DND-41 (cell line): Measurements from ENCODE around the gene KLHL14.

Experiments
- ATAC-seq: fragments of 200-7000 bp; cut with Tn5 transposase; 3 replicates; pipeline ENCODE4 v1.9.1; 2021; ENCODE audit warnings: low read depth; ENCODE audit not compliant: insufficient read depth
- DNase-seq: peaks from one replicate; pipeline ENCODE4 v3.0.0-alpha.2; 2020
- H2AFZ ChIP-seq: 2 replicates; pipeline ENCODE4 v1.6.0; 2012; ENCODE audit warnings: low read depth, low read length
- H3K27ac ChIP-seq: 2 replicates; pipeline ENCODE4 v1.5.1; 2012; ENCODE audit warnings: low read length, inconsistent platforms
- H3K27me3 ChIP-seq: fragments of 200-600 bp; sonication (generic); 2 replicates; pipeline ENCODE4 v1.6.0; 2012; ENCODE audit warnings: low read length, mild to moderate bottlenecking, inconsistent platforms; ENCODE audit not compliant: insufficient read depth, poor library complexity
- H3K36me3 ChIP-seq: 2 replicates; pipeline ENCODE4 v1.5.1; 2012; ENCODE audit warnings: low read length, inconsistent platforms; ENCODE audit not compliant: insufficient read depth
- H3K4me1 ChIP-seq: 2 replicates; pipeline ENCODE4 v1.5.1; 2012; ENCODE audit warnings: mild to moderate bottlenecking, low read length; ENCODE audit not compliant: insufficient read depth
- H3K4me2 ChIP-seq: 2 replicates; pipeline ENCODE4 v1.6.0; 2012; ENCODE audit warnings: mild to moderate bottlenecking, moderate library complexity, low read length, inconsistent platforms; ENCODE audit not compliant: insufficient read depth
- H3K4me3 ChIP-seq, 2 experiments: fragments of 200-600 bp in 1 of 2; shearing (Covaris generic) in 1 of 2; 2 replicates each; pipeline ENCODE4 v1.5.1; 2012 to 2016; ENCODE audit warnings: inconsistent platforms in 2 of 2, low read length in 2 of 2, mild to moderate bottlenecking in 2 of 2, low read depth in 1 of 2, moderate library complexity in 1 of 2
- H3K79me2 ChIP-seq: 2 replicates; pipeline ENCODE4 v1.6.0; 2012; ENCODE audit warnings: low read length, inconsistent platforms; ENCODE audit not compliant: insufficient read depth
- H3K9ac ChIP-seq: 2 replicates; pipeline ENCODE4 v1.6.0; 2012; ENCODE audit warnings: low read depth, mild to moderate bottlenecking, inconsistent platforms, low read length, moderate library complexity
- H3K9me3 ChIP-seq: 2 replicates; pipeline ENCODE4 v1.5.1; 2012; ENCODE audit warnings: low read length, moderate library complexity, mild to moderate bottlenecking, inconsistent platforms; ENCODE audit not compliant: insufficient read depth, severe bottlenecking
- H4K20me1 ChIP-seq: 2 replicates; pipeline ENCODE4 v1.6.0; 2012; ENCODE audit warnings: low read length; ENCODE audit not compliant: insufficient read depth
- EZH2 ChIP-seq: IDR thresholded peaks from 3 replicates; pipeline ENCODE4 v1.6.1; 2012; ENCODE audit warnings: borderline replicate concordance, low read depth, mild to moderate bottlenecking, moderate library complexity, low read length, inconsistent platforms; ENCODE audit not compliant: severe bottlenecking
- TF ChIP-seq, protein P1 (sequence below): IDR thresholded peaks from 2 replicates; pipeline ENCODE4 v1.5.1; 2012; ENCODE audit warnings: borderline replicate concordance, low read length, moderate library complexity, mild to moderate bottlenecking; ENCODE audit not compliant: poor library complexity, severe bottlenecking; ENCODE audit errors: extremely low read depth

Gene KLHL14

DNA sequence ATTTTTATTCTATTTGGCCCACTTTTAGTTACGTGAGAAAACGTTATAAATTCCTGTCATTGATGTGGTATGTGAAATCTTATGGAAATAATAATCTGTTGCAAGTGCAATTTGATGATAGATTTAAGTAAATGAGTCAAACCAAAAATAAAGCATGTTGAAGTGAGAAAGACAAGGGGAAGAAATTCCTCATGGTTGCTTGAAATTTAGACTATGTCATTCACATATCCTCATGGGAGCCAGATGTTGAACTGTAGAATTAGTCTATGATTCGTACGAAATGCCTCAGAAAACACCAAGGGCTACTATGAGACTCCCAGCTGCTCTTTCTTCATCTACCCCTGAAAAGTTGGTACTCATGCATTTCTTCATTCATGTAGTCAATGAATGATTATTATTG is 55.7 kb downstream of the KLHL14 start:
- H3K27me3 ChIP-seq = no peaks in the 10 kb centered on the region
- no peak overlapping the region for H3K9ac ChIP-seq
- DNase-seq (no peak), ATAC-seq (no peak)
- no peaks in the 10 kb centered on the region for H3K36me3 ChIP-seq
- H3K4me3 ChIP-seq = no peak overlapping the region
- H2AFZ ChIP-seq = no peak overlapping the region
- TF ChIP-seq, protein P1, sequence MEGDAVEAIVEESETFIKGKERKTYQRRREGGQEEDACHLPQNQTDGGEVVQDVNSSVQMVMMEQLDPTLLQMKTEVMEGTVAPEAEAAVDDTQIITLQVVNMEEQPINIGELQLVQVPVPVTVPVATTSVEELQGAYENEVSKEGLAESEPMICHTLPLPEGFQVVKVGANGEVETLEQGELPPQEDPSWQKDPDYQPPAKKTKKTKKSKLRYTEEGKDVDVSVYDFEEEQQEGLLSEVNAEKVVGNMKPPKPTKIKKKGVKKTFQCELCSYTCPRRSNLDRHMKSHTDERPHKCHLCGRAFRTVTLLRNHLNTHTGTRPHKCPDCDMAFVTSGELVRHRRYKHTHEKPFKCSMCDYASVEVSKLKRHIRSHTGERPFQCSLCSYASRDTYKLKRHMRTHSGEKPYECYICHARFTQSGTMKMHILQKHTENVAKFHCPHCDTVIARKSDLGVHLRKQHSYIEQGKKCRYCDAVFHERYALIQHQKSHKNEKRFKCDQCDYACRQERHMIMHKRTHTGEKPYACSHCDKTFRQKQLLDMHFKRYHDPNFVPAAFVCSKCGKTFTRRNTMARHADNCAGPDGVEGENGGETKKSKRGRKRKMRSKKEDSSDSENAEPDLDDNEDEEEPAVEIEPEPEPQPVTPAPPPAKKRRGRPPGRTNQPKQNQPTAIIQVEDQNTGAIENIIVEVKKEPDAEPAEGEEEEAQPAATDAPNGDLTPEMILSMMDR = no peak
- no peak for TF ChIP-seq EZH2
- no peak overlapping the region for H3K27ac ChIP-seq
- no peaks in the 10 kb centered on the region for H3K9me3 ChIP-seq
- no peaks in the 10 kb centered on the region for H4K20me1 ChIP-seq
- no peak overlapping the region for H3K4me2 ChIP-seq
- H3K79me2 ChIP-seq = no peaks in the 10 kb centered on the region
- H3K4me1 ChIP-seq = peaks cover 13% of the 10 kb centered on the region

DNA sequence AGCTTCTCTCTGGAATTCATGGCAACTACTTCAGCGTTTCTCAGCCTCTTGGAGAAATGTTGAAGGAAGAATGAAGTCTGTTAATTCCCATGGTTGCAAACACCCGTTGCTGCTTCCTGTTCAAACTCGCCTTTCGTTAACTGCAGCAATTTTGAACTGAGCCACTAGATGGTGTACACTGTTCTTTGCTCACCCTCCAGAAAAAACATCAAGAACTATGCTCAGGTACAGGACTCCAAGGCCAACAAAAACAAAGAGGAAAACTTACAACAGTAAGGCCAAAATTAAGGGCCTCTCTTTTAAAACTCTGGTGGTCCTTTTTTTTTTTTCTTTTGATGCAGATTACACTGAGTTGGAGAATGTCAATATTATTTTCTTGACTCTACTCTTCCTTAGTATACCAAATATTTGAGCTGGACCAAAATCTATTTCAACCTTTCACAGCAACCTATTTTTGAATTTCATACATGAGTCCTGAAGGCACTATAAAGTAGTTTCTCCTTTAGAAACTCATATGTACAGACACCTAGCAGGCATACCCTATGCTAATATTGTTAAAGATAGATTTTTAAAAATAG is 58.2 kb downstream of the KLHL14 start:
- peak overlapping the region; percentile 74 for H3K27ac ChIP-seq
- H3K9ac ChIP-seq = peak overlapping the region; percentile 32

GRCh38 chr18:32712860-32713259 is 60.0 kb downstream of the KLHL14 start:
- Histone ChIP-seq H3K4me1 (peaks cover 13% of the 10 kb centered on the region), H3K4me2 (no peak overlapping the region), H4K20me1 (no peaks in the 10 kb centered on the region), H3K79me2 (no peaks in the 10 kb centered on the region), H3K9ac (no peak overlapping the region), H3K36me3 (no peaks in the 10 kb centered on the region), H3K9me3 (no peaks in the 10 kb centered on the region), H2AFZ (no peak overlapping the region), H3K4me3 (no peak overlapping the region), H3K27me3 (no peaks in the 10 kb centered on the region), H3K27ac (no peak overlapping the region)
- DNase-seq (no peak), ATAC-seq (no peak)
- TF ChIP-seq, protein P1 = no peak
- no peak for TF ChIP-seq EZH2

More for the DNA sequence above, 58.2 kb downstream of the KLHL14 start:
- Histone ChIP-seq H3K79me2 (no peaks in the 10 kb centered on the region), H3K36me3 (no peaks in the 10 kb centered on the region), H3K9me3 (no peaks in the 10 kb centered on the region), H3K4me1 (peaks cover 13% of the 10 kb centered on the region), H4K20me1 (no peaks in the 10 kb centered on the region), H3K27me3 (no peaks in the 10 kb centered on the region), H3K4me2 (peak overlapping the region; percentile 41), H3K4me3 (no peak overlapping the region), H2AFZ (peak overlapping the region; percentile 74)
- DNase-seq = peak; percentile 75
- TF ChIP-seq EZH2 = no peak
- TF ChIP-seq, protein P1 = peak; percentile 95
- ATAC-seq = peak; percentile 99

- H3K4me1 ChIP-seq = peaks cover 13% of the 10 kb centered on the region
- H3K9ac ChIP-seq = no peak overlapping the region
- H3K79me2 ChIP-seq = no peaks in the 10 kb centered on the region
- H3K36me3 ChIP-seq = no peaks in the 10 kb centered on the region
- no peak overlapping the region for H3K4me3 ChIP-seq
- H2AFZ ChIP-seq = no peak overlapping the region
- H3K9me3 ChIP-seq = no peaks in the 10 kb centered on the region
- H3K27me3 ChIP-seq = no peaks in the 10 kb centered on the region
- TF ChIP-seq, protein P1 = no peak
- no peak for TF ChIP-seq EZH2
- no peak for ATAC-seq
- no peak overlapping the region for H3K27ac ChIP-seq
- H4K20me1 ChIP-seq = no peaks in the 10 kb centered on the region
- no peak overlapping the region for H3K4me2 ChIP-seq
- DNase-seq = no peak
These were observed 61.0 kb downstream of the KLHL14 start for GRCh38 chr18:32711862-32712261.
